ENCODE data around the gene SLC25A13.

Gene SLC25A13

DNA sequence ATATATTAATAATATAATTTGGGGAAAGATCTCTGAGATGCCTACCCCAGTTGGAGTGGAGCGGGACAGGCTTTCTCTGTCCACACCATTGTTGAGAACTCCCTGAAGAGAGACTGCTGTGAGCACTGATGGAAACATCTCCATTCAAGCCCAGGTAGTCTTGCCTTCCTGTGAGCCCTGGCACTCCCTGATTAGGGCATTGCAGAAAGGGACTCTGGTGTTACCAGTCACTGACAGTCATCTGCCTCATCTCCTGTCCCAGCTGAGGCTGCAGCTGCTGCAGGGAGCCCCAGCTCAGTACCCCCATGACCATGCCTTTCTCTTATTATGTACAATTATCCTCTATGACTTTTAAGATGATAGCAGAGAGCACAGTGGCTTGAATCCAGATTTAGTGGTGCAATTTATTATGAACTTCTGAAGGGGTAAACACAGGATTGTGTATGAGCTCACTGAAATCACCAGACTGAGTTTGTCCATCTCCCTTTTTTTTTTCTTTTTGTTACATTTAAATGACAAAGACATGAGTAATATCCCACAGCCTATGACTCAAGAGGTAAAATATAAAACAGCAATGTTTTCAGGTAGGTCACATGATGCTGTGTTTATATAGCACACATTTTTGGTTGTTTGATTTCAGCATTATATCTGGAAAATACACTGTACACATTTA lies 236.9 kb downstream of the SLC25A13 start:
- DNase-seq = no peak

DNA sequence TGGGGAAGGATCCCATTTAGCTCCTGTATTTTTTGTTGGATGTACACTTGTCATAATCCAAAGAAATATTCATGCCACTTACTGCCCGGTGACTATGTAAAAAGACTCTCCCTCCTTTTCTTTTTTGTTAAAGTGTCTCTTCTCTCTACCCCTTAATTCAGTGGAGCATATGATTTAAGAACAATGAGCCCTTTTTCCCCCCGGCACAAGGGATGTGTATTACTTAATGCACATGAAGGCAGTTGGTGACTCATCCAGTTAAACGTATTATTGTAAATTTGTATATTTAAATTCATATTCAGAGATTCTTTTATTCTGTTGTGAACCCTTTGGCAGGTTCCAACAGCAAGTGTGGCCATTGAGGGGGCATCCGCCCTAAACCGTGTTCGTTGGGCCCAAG lies 241.9 kb downstream of the SLC25A13 start:
- no peak for DNase-seq

DNA sequence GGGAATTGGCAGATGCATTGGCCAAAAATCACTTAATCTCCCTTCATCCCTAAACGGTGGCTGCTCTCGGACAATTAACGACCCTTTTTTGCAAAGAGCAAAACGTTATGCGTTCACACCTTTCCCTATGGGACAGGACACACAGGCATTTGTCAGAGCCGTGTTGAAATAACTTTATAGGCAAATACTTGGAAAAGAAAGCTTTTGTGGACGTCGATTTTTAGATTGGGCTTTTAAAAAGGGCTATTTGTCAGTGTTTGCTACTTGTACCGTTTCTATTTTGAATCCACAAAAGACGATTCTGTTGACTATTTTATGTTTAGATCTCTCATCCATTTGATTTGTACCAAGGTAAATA lies 245.6 kb downstream of the SLC25A13 start:
- DNase-seq = no peak

DNA sequence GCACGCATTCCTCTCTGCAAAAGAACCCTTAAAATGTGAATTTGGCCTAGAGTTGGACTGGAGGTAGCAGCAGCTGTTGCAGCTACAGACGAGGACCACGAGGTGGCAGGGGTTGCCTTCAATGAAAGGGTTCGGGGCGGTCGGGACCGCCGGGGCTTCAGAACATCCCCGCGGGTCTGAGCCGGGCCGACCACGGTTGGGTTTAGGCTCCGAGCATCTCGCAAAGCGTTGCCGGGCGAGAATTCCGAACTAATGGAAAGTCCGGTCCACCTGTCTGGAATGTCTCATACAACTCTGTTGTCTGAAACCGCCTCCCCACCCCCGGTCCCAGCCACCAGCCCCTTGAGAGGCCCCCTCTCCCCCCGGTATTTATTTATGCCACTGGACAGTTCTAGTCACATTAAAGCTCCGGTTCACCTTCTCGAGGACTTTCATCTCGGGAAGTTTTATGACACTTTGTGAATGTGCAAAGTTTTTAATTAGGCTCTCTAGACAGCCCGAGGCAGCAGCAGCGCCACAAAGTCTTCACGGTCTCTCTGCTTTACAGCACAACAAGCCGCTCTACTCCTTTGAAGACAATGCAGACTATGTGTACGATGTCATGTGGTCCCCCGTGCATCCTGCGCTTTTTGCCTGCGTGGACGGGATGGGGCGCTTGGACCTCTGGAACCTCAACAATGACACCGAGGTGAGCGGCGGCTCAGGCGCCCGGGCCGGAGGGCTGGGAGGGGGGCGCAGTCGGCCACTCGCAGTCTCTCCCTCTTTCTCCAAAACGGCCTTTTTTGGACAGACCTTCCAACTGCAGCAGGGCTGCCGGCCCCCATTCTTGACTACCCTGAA lies 246.2 kb downstream of the SLC25A13 start:
- peak; percentile 35 for DNase-seq

DNA sequence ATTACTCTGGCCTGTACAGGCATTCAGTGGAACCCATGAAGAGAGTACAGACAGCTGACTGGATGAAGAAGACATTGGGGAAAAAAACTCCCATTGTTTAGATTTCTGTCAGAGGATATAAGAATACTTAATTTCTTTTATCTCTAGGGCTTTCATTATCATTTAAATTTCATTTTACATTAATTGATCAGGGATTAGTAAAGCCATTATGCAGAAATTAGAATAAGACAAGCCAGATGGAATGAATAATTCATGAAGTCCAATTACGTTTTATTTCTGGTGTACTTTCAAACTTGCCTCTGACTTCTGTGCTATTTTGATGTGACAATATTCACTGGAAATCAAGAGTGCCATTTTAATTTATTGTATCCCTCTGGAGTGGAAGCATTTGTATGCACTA lies 247.0 kb downstream of the SLC25A13 start:
- DNase-seq = no peak
